CD4-positive, alpha-beta memory T cell (primary cell): ENCODE measurements around the gene EDC4. TPM values are rescaled to one million over a fixed set of nuclear protein-coding genes. Genes with fewer than 3 reads are reported as not detected.
"Not testable (repeated sequence)": the region's sequence is repeated elsewhere in the genome, so short reads cannot be mapped to it uniquely, and the experiment has no call there.

Experiments
- CTCF ChIA-PET: fragments of 350-600 bp; sonication (Branson Sonifier 250); formaldehyde crosslinking; loops from one replicate; lab custom pipeline; 2021; ENCODE audit warnings: inconsistent platforms; ENCODE audit not compliant: partially characterized antibody; lab: Charles Lee
- POLR2A ChIA-PET: fragments of 350-600 bp; sonication (Branson Sonifier 250); formaldehyde crosslinking; loops from one replicate; lab custom pipeline; 2021; ENCODE audit not compliant: partially characterized antibody; lab: Charles Lee
- DNase-seq, 5 donors: peaks; one replicate each; pipeline versions ENCODE4 v3.0.0 to v3.0.0-alpha.2; 2020 to 2022; ENCODE audit warnings: mixed read lengths in 1 of 5
- H3K27ac ChIP-seq: one replicate; pipeline ENCODE4 v1.7.0; 2013; ENCODE audit warnings: low read depth, low read length
- H3K27me3 ChIP-seq: 2 replicates; pipeline ENCODE4 v1.7.0; 2013; ENCODE audit warnings: mild to moderate bottlenecking, low read length, moderate library complexity; ENCODE audit not compliant: insufficient read depth
- H3K36me3 ChIP-seq: 2 replicates; pipeline ENCODE4 v1.7.0; 2013; ENCODE audit warnings: mild to moderate bottlenecking, low read length, moderate library complexity; ENCODE audit not compliant: insufficient read depth
- H3K4me1 ChIP-seq: 2 replicates; pipeline ENCODE4 v1.7.0; 2013; ENCODE audit warnings: mild to moderate bottlenecking, low read length, moderate library complexity; ENCODE audit not compliant: insufficient read depth
- H3K4me3 ChIP-seq, 2 donors: one replicate each; pipeline ENCODE4 v1.7.0; 2013; ENCODE audit warnings: low read length in 2 of 2, mild to moderate bottlenecking in 1 of 2
- H3K9me3 ChIP-seq, 2 donors: one replicate each; pipeline ENCODE4 v1.7.0; 2013; ENCODE audit warnings: low read length in 2 of 2, control low read depth in 1 of 2; ENCODE audit not compliant: control insufficient read depth in 1 of 2
- H3K27ac Mint-ChIP-seq, 7 donors: one replicate each; pipeline ENCODE4 v1.8.0; 2020 to 2021; ENCODE audit warnings: mixed read lengths in 7 of 7, mild to moderate bottlenecking in 6 of 7, inconsistent platforms in 3 of 7, moderate library complexity in 3 of 7
- H3K27me3 Mint-ChIP-seq, 2 donors: one replicate each; pipeline ENCODE4 v1.8.0; 2020 to 2021; ENCODE audit warnings: mixed read lengths in 2 of 2
- H3K36me3 Mint-ChIP-seq, 2 donors: one replicate each; pipeline ENCODE4 v1.8.0; 2020 to 2021; ENCODE audit warnings: mixed read lengths in 2 of 2, inconsistent platforms in 1 of 2, mild to moderate bottlenecking in 1 of 2
- H3K4me1 Mint-ChIP-seq, 4 donors: one replicate each; pipeline ENCODE4 v1.8.0; 2020 to 2021; ENCODE audit warnings: mixed read lengths in 4 of 4, mild to moderate bottlenecking in 1 of 4
- H3K4me3 Mint-ChIP-seq, 8 donors: one replicate each; pipeline ENCODE4 v1.8.0; 2020 to 2021; ENCODE audit warnings: mixed read lengths in 8 of 8, mild to moderate bottlenecking in 7 of 8, moderate library complexity in 6 of 8, inconsistent platforms in 3 of 8
- H3K9me3 Mint-ChIP-seq, 8 donors: one replicate each; pipeline ENCODE4 v1.8.0; 2020 to 2021; ENCODE audit warnings: mixed read lengths in 8 of 8, mild to moderate bottlenecking in 5 of 8, inconsistent platforms in 3 of 8, moderate library complexity in 1 of 8
- intact Hi-C: fragments of 100-400 bp; cut with micrococcal nuclease; formaldehyde crosslinking; loops from one replicate; pipeline ENCODE4 v1.15.1; 2023
- polyA plus RNA-seq, 2 donors: library from polyadenylated mRNA; unstranded; fragments of 300-500 nt; fragmentation: Illumina TruSeq; gene quantifications; one replicate each; pipeline ENCODE4 v1.2.3, GENCODE V29; 2021
- total RNA-seq, 2 experiments: library from RNA; stranded (reverse); gene quantifications; one replicate each; pipeline ENCODE4 v1.2.3, GENCODE V29; 2021

EDC4 gene
- total and polyA plus RNA-seq, 4 experiments from 2014 or later: 18.5 to 144 (median 89.4) TPM

GRCh38 chr16:67914758-67915495 is 42.1 kb downstream of the EDC4 start:
- Histone ChIP-seq H3K27me3 (no peaks in the 10 kb centered on the region), H3K36me3 (peaks cover 3% of the 10 kb centered on the region), H3K9me3 (no peaks in the 10 kb centered on the region), H3K27ac (no peak overlapping the region), H3K4me3 (no peak overlapping the region), H3K4me1 (peaks cover 8% of the 10 kb centered on the region)
- Mint-ChIP-seq H3K36me3 (peaks cover 4 to 44% of the 10 kb centered on the region in 2 donors), H3K27me3 (no peaks in the 10 kb centered on the region), H3K4me3 (no peak overlapping the region), H3K4me1 (peaks cover 8 to 42% (median 25%) of the 10 kb centered on the region in 4 donors), H3K9me3 (no peaks in the 10 kb centered on the region), H3K27ac (peak overlapping the region in 2 of 7 donors; percentile 59 to 68)
- POLR2A ChIA-PET: interaction anchor here (0.8 kb wide), 1 partner anchor 11 kb away, joined by 3 read pairs; no protein-coding TSS in a partner anchor
- CTCF ChIA-PET: interaction anchor here (1.0 to 2.1 kb wide), 4 partner anchors 14 to 99 kb away, joined by 3 to 6 read pairs (median 3); no protein-coding TSS in a partner anchor
- intact Hi-C loops: no loop called here
- DNase-seq: no peak

GRCh38 chr16:67915496-67915769 is 42.6 kb downstream of the EDC4 start:
- Mint-ChIP-seq H3K36me3 (peaks cover 4 to 44% of the 10 kb centered on the region in 2 donors), H3K27ac (peak overlapping the region in 1 of 7 donors; percentile 48), H3K4me1 (peaks cover 8 to 40% (median 24%) of the 10 kb centered on the region in 4 donors)
- H3K9me3 Mint-ChIP-seq, H3K4me3 ChIP-seq, H3K27me3 ChIP-seq, H3K36me3 ChIP-seq, DNase-seq, intact Hi-C loops, H3K27ac ChIP-seq, H3K9me3 ChIP-seq, H3K27me3 Mint-ChIP-seq, H3K4me1 ChIP-seq, H3K4me3 Mint-ChIP-seq: not testable (repeated sequence)
- CTCF ChIA-PET: interaction anchor here (1.0 to 1.1 kb wide), 2 partner anchors 18 to 32 kb away, joined by 3 read pairs; no protein-coding TSS in a partner anchor
- POLR2A ChIA-PET: interaction anchor here (0.8 kb wide), 1 partner anchor 12 kb away, joined by 3 read pairs; no protein-coding TSS in a partner anchor

- H3K27ac Mint-ChIP-seq: peak overlapping the region in 6 of 7 donors; percentile 17 to 70 (median 42)
- H3K4me1 Mint-ChIP-seq: peaks cover 8 to 36% (median 24%) of the 10 kb centered on the region in 4 donors
- POLR2A ChIA-PET: interaction anchor here (0.8 kb wide), 1 partner anchor 12 kb away, joined by 3 read pairs; no protein-coding TSS in a partner anchor
- peaks cover 4 to 42% of the 10 kb centered on the region in 2 donors for H3K36me3 Mint-ChIP-seq
- intact Hi-C loops: no loop called here
- H3K9me3 Mint-ChIP-seq: no peaks in the 10 kb centered on the region
- no peaks in the 10 kb centered on the region for H3K27me3 ChIP-seq
- no peaks in the 10 kb centered on the region for H3K9me3 ChIP-seq
- CTCF ChIA-PET: interaction anchor here (0.6 to 1.1 kb wide), 3 partner anchors 8 to 228 kb away, joined by 3 to 4 read pairs (median 3); no protein-coding TSS in a partner anchor
- no peaks in the 10 kb centered on the region for H3K27me3 Mint-ChIP-seq
- peaks cover 8% of the 10 kb centered on the region for H3K4me1 ChIP-seq
- DNase-seq: no peak
- peaks cover 3% of the 10 kb centered on the region for H3K36me3 ChIP-seq
- no peak overlapping the region for H3K27ac ChIP-seq
- H3K4me3 Mint-ChIP-seq: no peak overlapping the region
- no peak overlapping the region for H3K4me3 ChIP-seq
These were observed 43.2 kb downstream of the EDC4 start for GRCh38 chr16:67915831-67916723.

- Histone ChIP-seq H3K9me3 (no peaks in the 10 kb centered on the region), H3K27ac (no peak overlapping the region), H3K36me3 (peaks cover 3% of the 10 kb centered on the region), H3K4me1 (peaks cover 8% of the 10 kb centered on the region), H3K27me3 (no peaks in the 10 kb centered on the region), H3K4me3 (no peak overlapping the region)
- H3K27ac Mint-ChIP-seq: peak overlapping the region in 4 of 7 donors; percentile 32 to 70 (median 66)
- ChIA-PET CTCF (interaction anchor here (0.7 to 1.6 kb wide), 2 partner anchors 10 to 14 kb away, joined by 3 read pairs; partner anchors contain the start of gene CTRL), POLR2A (interaction anchor here (0.9 kb wide), 1 partner anchor 10 kb away, joined by 4 read pairs; no protein-coding TSS in a partner anchor)
- H3K4me1 Mint-ChIP-seq: peaks cover 8 to 38% (median 24%) of the 10 kb centered on the region in 4 donors
- H3K27me3 Mint-ChIP-seq: no peaks in the 10 kb centered on the region
- H3K4me3 Mint-ChIP-seq: no peak overlapping the region
- no peak for DNase-seq
- H3K36me3 Mint-ChIP-seq: peaks cover 4 to 46% of the 10 kb centered on the region in 2 donors
- no peaks in the 10 kb centered on the region for H3K9me3 Mint-ChIP-seq
- intact Hi-C loops: no loop called here
These were observed 44.4 kb downstream of the EDC4 start for GRCh38 chr16:67917140-67917851.

- POLR2A ChIA-PET: interaction anchor here (0.9 kb wide), 1 partner anchor 11 kb away, joined by 4 read pairs; no protein-coding TSS in a partner anchor
- CTCF ChIA-PET: interaction anchor here (0.7 to 1.6 kb wide), 3 partner anchors 9 to 34 kb away, joined by 3 read pairs; partner anchors contain the start of gene CTRL
- peaks cover 4 to 48% of the 10 kb centered on the region in 2 donors for H3K36me3 Mint-ChIP-seq
These were observed 45.0 kb downstream of the EDC4 start for GRCh38 chr16:67917852-67918236.

GRCh38 chr16:67919622-67920221 is 46.9 kb downstream of the EDC4 start:
- POLR2A ChIA-PET: no interaction called here
- H3K36me3 Mint-ChIP-seq: peaks cover 0 to 50% of the 10 kb centered on the region in 2 donors
- H3K27me3 Mint-ChIP-seq: no peaks in the 10 kb centered on the region
- DNase-seq: no peak
- peaks cover 10 to 42% (median 20%) of the 10 kb centered on the region in 4 donors for H3K4me1 Mint-ChIP-seq
- CTCF ChIA-PET: interaction anchor here (2.2 kb wide), 1 partner anchor 9 kb away, joined by 6 read pairs; no protein-coding TSS in a partner anchor
- Histone ChIP-seq H3K36me3 (peaks cover 12% of the 10 kb centered on the region), H3K4me3 (no peak overlapping the region), H3K9me3 (no peaks in the 10 kb centered on the region), H3K4me1 (peaks cover 8% of the 10 kb centered on the region), H3K27me3 (no peaks in the 10 kb centered on the region), H3K27ac (no peak overlapping the region)
- H3K4me3 Mint-ChIP-seq: no peak overlapping the region
- H3K27ac Mint-ChIP-seq: peak overlapping the region in 1 of 7 donors; percentile 35
- intact Hi-C loops: no loop called here
- no peaks in the 10 kb centered on the region for H3K9me3 Mint-ChIP-seq

More at GRCh38 chr16:67917852-67918236, 45.0 kb downstream of the EDC4 start:
- Mint-ChIP-seq H3K27me3 (no peaks in the 10 kb centered on the region), H3K4me1 (peaks cover 8 to 39% (median 24%) of the 10 kb centered on the region in 4 donors), H3K4me3 (no peak overlapping the region), H3K9me3 (no peaks in the 10 kb centered on the region), H3K27ac (peak overlapping the region in 5 of 7 donors; percentile 38 to 70 (median 64))
- intact Hi-C loops: no loop called here
- Histone ChIP-seq H3K4me1 (peaks cover 8% of the 10 kb centered on the region), H3K36me3 (peaks cover 3% of the 10 kb centered on the region), H3K27ac (no peak overlapping the region), H3K9me3 (no peaks in the 10 kb centered on the region), H3K27me3 (no peaks in the 10 kb centered on the region), H3K4me3 (no peak overlapping the region)
- no peak for DNase-seq
